HCT116 (cell line): ENCODE data around the gene ZNF618. TPM values are rescaled to one million over a fixed set of nuclear protein-coding genes. Genes with fewer than 3 reads are reported as not detected.

Experiments
- ATAC-seq: fragments of 200-7000 bp; cut with Tn5 transposase; 2 replicates; pipeline ENCODE4 v1.9.1; 2020; ENCODE audit warnings: mild to moderate bottlenecking, moderate library complexity
- BruUV-seq: library from RNA; stranded (reverse); fragments of 400-500 nt; replicated peaks from 2 replicates; lab custom pipeline; 2021; lab: Mats Ljungman, UMichigan
- CTCF ChIA-PET: fragments of 300-600 bp; sonication (Branson Sonifier 250); formaldehyde crosslinking; loops from one replicate; lab custom pipeline; 2021; ENCODE audit warnings: antibody characterized with exemption; lab: Charles Lee
- POLR2A ChIA-PET: fragments of 300-600, 350-600 bp; sonication (Branson Sonifier 250); formaldehyde crosslinking; loops from one replicate; lab custom pipeline; 2021; ENCODE audit warnings: antibody characterized with exemption; lab: Charles Lee
- RAD21 ChIA-PET, 2 experiments: fragments of 300-600 bp; sonication (Branson Sonifier 250); formaldehyde crosslinking; loops; one replicate each; lab custom pipeline; 2023; ENCODE audit warnings: low total read pairs in 2 of 2; ENCODE audit not compliant: uncharacterized antibody in 2 of 2, unreplicated experiment in 2 of 2, low non-redundant PET in 1 of 2; lab: Charles Lee
- DNase-seq: peaks from one replicate; pipeline ENCODE4 v3.0.0-alpha.2; 2010; ENCODE audit warnings: low read depth, low spot score
- H2AFZ ChIP-seq: fragments of 200-600 bp; shearing (Covaris generic), sonication (generic); 2 replicates; pipeline ENCODE4 v1.6.1; 2017; ENCODE audit warnings: low read depth, mixed run types, mixed read lengths, antibody characterized with exemption, low read length; ENCODE audit not compliant: poor library complexity, severe bottlenecking
- H3K27ac ChIP-seq: 2 replicates; pipeline ENCODE4 v1.5.1; 2012; ENCODE audit warnings: low read depth, low read length
- H3K27me3 ChIP-seq: fragments of 200-600 bp; sonication (generic); 2 replicates; pipeline ENCODE4 v1.6.1; 2016; ENCODE audit warnings: mixed run types, low read length, mixed read lengths; ENCODE audit not compliant: insufficient read depth
- H3K36me3 ChIP-seq, 2 experiments: fragments of 200-500 bp in 1 of 2; fragments of 200-600 bp in 1 of 2; sonication (Bioruptor generic) in 1 of 2; sonication (generic) in 1 of 2; 2 replicates each; pipeline versions ENCODE4 v1.5.1 to v1.6.1; 2014 to 2016; ENCODE audit warnings: low read length in 2 of 2, inconsistent platforms in 1 of 2, mixed read lengths in 1 of 2, mixed run types in 1 of 2; ENCODE audit not compliant: insufficient read depth in 2 of 2, control insufficient read depth in 1 of 2
- H3K4me1 ChIP-seq, 2 experiments: fragments of 200-600 bp in 1 of 2; sonication (generic) in 1 of 2; 2 replicates each; pipeline versions ENCODE4 v1.5.1 to v1.6.1; 2012 to 2017; ENCODE audit warnings: low read length in 2 of 2, inconsistent platforms in 1 of 2, mild to moderate bottlenecking in 1 of 2, mixed read lengths in 1 of 2, mixed run types in 1 of 2, moderate library complexity in 1 of 2; ENCODE audit not compliant: insufficient read depth in 2 of 2, control insufficient read depth in 1 of 2
- H3K4me2 ChIP-seq: fragments of 200-600 bp; sonication (generic); 2 replicates; pipeline ENCODE4 v1.6.1; 2017; ENCODE audit warnings: mixed run types, low read length, mixed read lengths
- H3K4me3 ChIP-seq, 2 experiments: fragments of 200-600 bp in 1 of 2; sonication (generic) in 1 of 2; replicated peaks in 1 of 2; 2 replicates each; pipeline ENCODE4 v1.5.1; 2011 to 2016; ENCODE audit warnings: low read length in 2 of 2, control low read depth in 1 of 2, low read depth in 1 of 2, mild to moderate bottlenecking in 1 of 2, mixed read lengths in 1 of 2, mixed run types in 1 of 2
- H3K79me2 ChIP-seq: fragments of 200-600 bp; sonication (generic); 2 replicates; pipeline ENCODE4 v1.6.1; 2017; ENCODE audit warnings: mild to moderate bottlenecking, mixed run types, low read length, moderate library complexity, mixed read lengths; ENCODE audit not compliant: insufficient read depth
- H3K9ac ChIP-seq: fragments of 200-600 bp; sonication (generic); 2 replicates; pipeline ENCODE4 v1.6.1; 2016; ENCODE audit warnings: low read length, mixed read lengths
- H3K9me2 ChIP-seq: fragments of 200-600 bp; sonication (generic), shearing (Covaris generic); 2 replicates; pipeline ENCODE4 v1.6.1; 2017; ENCODE audit warnings: mixed run types, mild to moderate bottlenecking, moderate library complexity; ENCODE audit not compliant: insufficient read depth
- H3K9me3 ChIP-seq, 2 experiments: fragments of 200-500 bp in 1 of 2; fragments of 200-600 bp in 1 of 2; sonication (Bioruptor generic) in 1 of 2; sonication (generic) in 1 of 2; 2 replicates each; pipeline ENCODE4 v1.6.1; 2014 to 2017; ENCODE audit warnings: low read length in 2 of 2, mixed read lengths in 2 of 2, inconsistent platforms in 1 of 2, low read depth in 1 of 2, mild to moderate bottlenecking in 1 of 2, mixed run types in 1 of 2, moderate library complexity in 1 of 2; ENCODE audit not compliant: control insufficient read depth in 1 of 2, insufficient read depth in 1 of 2
- H4K20me1 ChIP-seq: fragments of 200-600 bp; sonication (generic), shearing (Covaris generic); 2 replicates; pipeline ENCODE4 v1.6.1; 2017; ENCODE audit warnings: mixed run types, mild to moderate bottlenecking, moderate library complexity; ENCODE audit not compliant: insufficient read depth
- ELF1 ChIP-seq: IDR thresholded peaks from 2 replicates; pipeline ENCODE4 v1.6.1; 2012; ENCODE audit warnings: low read depth, borderline replicate concordance
- JUND ChIP-seq: IDR thresholded peaks from 2 replicates; pipeline ENCODE4 v1.6.1; 2012
- RAD21 ChIP-seq: IDR thresholded peaks from 2 replicates; pipeline ENCODE4 v1.6.1; 2012; ENCODE audit warnings: low read depth, mild to moderate bottlenecking
- TCF7L2 ChIP-seq: IDR thresholded peaks from 2 replicates; pipeline ENCODE4 v1.7.0; 2011; ENCODE audit warnings: borderline replicate concordance, inconsistent platforms; ENCODE audit not compliant: insufficient read depth, insufficient read length; ENCODE audit errors: extremely low read depth
- intact Hi-C: fragments of 100-400 bp; cut with micrococcal nuclease; formaldehyde crosslinking; loops from 2 replicates; pipeline ENCODE4 v1.10.0; 2022
- total RNA-seq: library from RNA; stranded (reverse); gene quantifications from one replicate; pipeline ENCODE4 v1.2.1, GENCODE V29; 2021; ENCODE audit not compliant: unreplicated experiment

ZNF618 gene
- total RNA-seq, 1 experiment from 2014 or later: 13.5 TPM

- BruUV-seq: no TSS peak
- Histone ChIP-seq H3K27ac (no peak overlapping the region), H3K4me1 (no peaks in the 10 kb centered on the region), H3K9me2 (no peaks in the 10 kb centered on the region), H3K79me2 (no peaks in the 10 kb centered on the region), H4K20me1 (no peaks in the 10 kb centered on the region), H3K4me2 (no peak overlapping the region), H3K27me3 (no peaks in the 10 kb centered on the region), H3K9ac (no peak overlapping the region), H3K36me3 (0 out of 4 replicates have a peak, but pooled peaks cover 0 to 4% of the 10 kb centered on the region in 2 experiments), H3K4me3 (no peak overlapping the region)
- no peak for DNase-seq
- ChIA-PET CTCF (no interaction called here), POLR2A (no interaction called here), RAD21 (no interaction called here)
- intact Hi-C loops: no loop called here
- TF ChIP-seq JUND (no peak), ELF1 (no peak), RAD21 (no peak)
- TF ChIP-seq, all 23 proteins: peak for 0
- Histone ChIP-seq H3K9me3 (peaks cover 0 to 5% of the 10 kb centered on the region in 2 experiments; a peak in 1 of 4 replicates), H2AFZ (no peak overlapping the region)
- ATAC-seq: no peak
Measured at GRCh38 chr9:114027159-114027862, 151.2 kb downstream of the ZNF618 start.

GRCh38 chr9:114027863-114028465 lies 151.9 kb downstream of the ZNF618 start:
- Histone ChIP-seq H3K4me1 (no peaks in the 10 kb centered on the region), H3K79me2 (no peaks in the 10 kb centered on the region), H3K4me3 (no peak overlapping the region), H3K4me2 (no peak overlapping the region), H3K36me3 (no peaks in the 10 kb centered on the region), H4K20me1 (no peaks in the 10 kb centered on the region), H3K9me2 (no peaks in the 10 kb centered on the region), H3K9ac (no peak overlapping the region), H3K27me3 (no peaks in the 10 kb centered on the region), H3K27ac (no peak overlapping the region), H2AFZ (no peak overlapping the region), H3K9me3 (no peaks in the 10 kb centered on the region)
- RAD21 ChIA-PET: no interaction called here
- no peak for DNase-seq
- TF ChIP-seq TCF7L2: no peak
- no peak for ATAC-seq
- no TSS peak for BruUV-seq
- intact Hi-C loops: no loop called here
- CTCF ChIA-PET: no interaction called here
- POLR2A ChIA-PET: no interaction called here
